Common myeloid progenitor, CD34-positive (primary cell): ENCODE results near the gene ABCF3.

Experiments
- CTCF ChIA-PET: fragments of 350-600 bp; sonication (Branson Sonifier 250); formaldehyde crosslinking; loops from one replicate; lab custom pipeline; 2021; ENCODE audit warnings: antibody characterized with exemption; lab: Charles Lee
- POLR2A ChIA-PET: fragments of 350-600 bp; sonication (Branson Sonifier 250); formaldehyde crosslinking; loops from one replicate; lab custom pipeline; 2021; ENCODE audit warnings: antibody characterized with exemption; lab: Charles Lee
- DNase-seq, 3 donors: peaks; one replicate each; pipeline versions ENCODE4 v3.0.0 to v3.0.0-alpha.2; 2013
- H3K27ac ChIP-seq, 2 experiments: 1 replicate in 1 of 2; 2 replicates in 1 of 2; pipeline ENCODE4 v1.7.0; 2013; ENCODE audit warnings: inconsistent platforms in 2 of 2, low read length in 2 of 2, mild to moderate bottlenecking in 2 of 2, low read depth in 1 of 2, moderate library complexity in 1 of 2; ENCODE audit not compliant: severe bottlenecking in 2 of 2, insufficient read depth in 1 of 2, poor library complexity in 1 of 2
- H3K27me3 ChIP-seq, 5 experiments: replicated peaks in 2 of 5; 1 replicate in 3 of 5; 2 replicates in 2 of 5; pipeline versions ENCODE4 v1.6.1 to v1.7.0; 2013; ENCODE audit warnings: low read length in 4 of 5, mild to moderate bottlenecking in 2 of 5, moderate library complexity in 2 of 5, inconsistent platforms in 1 of 5; ENCODE audit not compliant: insufficient read depth in 5 of 5, control insufficient read depth in 4 of 5
- H3K36me3 ChIP-seq, 4 experiments: 1 replicate in 2 of 4; 2 replicates in 2 of 4; pipeline versions ENCODE4 v1.6.1 to v1.7.0; 2013; ENCODE audit warnings: low read length in 3 of 4, control low read depth in 1 of 4, mild to moderate bottlenecking in 1 of 4; ENCODE audit not compliant: control insufficient read depth in 4 of 4, insufficient read depth in 4 of 4
- H3K4me1 ChIP-seq, 4 experiments: 1 replicate in 3 of 4; 2 replicates in 1 of 4; pipeline versions ENCODE4 v1.6.1 to v1.7.1; 2013; ENCODE audit warnings: low read length in 3 of 4, mild to moderate bottlenecking in 3 of 4, control low read depth in 1 of 4, inconsistent platforms in 1 of 4, moderate library complexity in 1 of 4; ENCODE audit not compliant: control insufficient read depth in 4 of 4, insufficient read depth in 4 of 4; ENCODE audit errors: control extremely low read depth in 1 of 4
- H3K4me3 ChIP-seq, 7 experiments: 1 replicate in 4 of 7; 2 replicates in 3 of 7; pipeline versions ENCODE4 v1.5.1 to v1.7.0; 2013; ENCODE audit warnings: mild to moderate bottlenecking in 7 of 7, low read length in 6 of 7, moderate library complexity in 6 of 7, inconsistent platforms in 2 of 7, low read depth in 2 of 7, control low read depth in 1 of 7; ENCODE audit not compliant: insufficient read depth in 4 of 7, control insufficient read depth in 1 of 7; ENCODE audit errors: extremely low read depth in 1 of 7
- H3K9me3 ChIP-seq, 5 experiments: 1 replicate in 4 of 5; 2 replicates in 1 of 5; pipeline versions ENCODE4 v1.6.1 to v1.7.1; 2013; ENCODE audit warnings: low read length in 4 of 5, mild to moderate bottlenecking in 2 of 5, inconsistent platforms in 1 of 5, low read depth in 1 of 5, moderate library complexity in 1 of 5; ENCODE audit not compliant: control insufficient read depth in 4 of 5, insufficient read depth in 2 of 5; ENCODE audit errors: control extremely low read depth in 1 of 5
- WGBS: methylation state at CpG from one replicate; pipeline ENCODE4 v1.1.5; 2013; ENCODE audit not compliant: insufficient coverage; 5-methylcytosine and 5-hydroxymethylcytosine counted together

ABCF3 gene

DNA sequence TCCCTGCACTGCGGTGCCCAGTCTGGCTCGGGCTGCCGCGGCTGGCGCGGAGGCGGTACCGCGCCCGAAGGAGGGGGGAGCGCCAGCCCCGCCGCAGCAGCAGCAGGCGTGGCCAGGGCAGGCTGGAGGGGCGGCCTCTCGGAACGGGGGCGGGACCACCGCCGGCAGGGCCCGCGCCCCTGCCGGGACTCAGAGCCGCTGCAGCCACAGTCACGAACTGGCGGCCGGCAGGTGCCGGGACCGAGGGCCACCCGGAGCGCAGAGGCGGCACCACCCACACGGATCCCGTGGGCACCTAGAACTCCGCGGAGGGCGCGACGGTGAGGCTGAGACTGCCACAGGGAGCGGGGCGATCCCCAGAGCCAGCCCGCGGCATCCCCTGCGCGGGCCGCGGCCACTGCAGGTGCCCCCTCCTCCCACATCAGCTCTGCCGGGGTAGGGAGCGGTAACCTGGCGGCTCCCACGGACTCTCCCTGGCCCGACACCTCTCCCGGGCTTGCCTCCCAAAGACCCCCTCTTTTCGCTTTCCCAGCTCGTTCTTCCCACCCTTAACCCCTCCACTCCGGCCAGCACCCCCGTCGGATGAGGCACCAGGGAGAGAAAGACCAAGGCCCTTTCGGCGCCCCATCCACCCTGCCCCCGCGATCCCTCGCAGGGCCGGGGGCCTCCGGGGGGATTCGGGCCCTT is 43.5 kb downstream of the ABCF3 start, which contains the start of gene VWA5B2:
TSS of gene VWA5B2 (plus strand) at position 192 of the 687 bp plus-strand sequence. CDS start 944 bp downstream, outside the sequence.
- 0% methylated on average over 46 of the region's 66 CpGs for WGBS
- POLR2A ChIA-PET: interaction anchor here (1.2 kb wide), 1 partner anchor 11 kb away, joined by 4 read pairs; no protein-coding TSS in a partner anchor
- CTCF ChIA-PET: interaction anchor here (1.2 to 7.5 kb wide), 3 partner anchors 13 to 334 kb away, joined by 4 to 79 read pairs (median 70); partner anchors contain the start of gene EEF1AKMT4
- Histone ChIP-seq H3K27ac (no peak within 1 kb of the TSS), H3K36me3 (no peaks in the 10 kb centered on the region), H3K9me3 (no peaks in the 10 kb centered on the region), H3K27me3 (peaks cover 14 to 71% (median 28%) of the 10 kb centered on the region in 5 experiments), H3K4me1 (peaks cover 0 to 27% (median 19%) of the 10 kb centered on the region in 4 experiments), H3K4me3 (peak within 1 kb of the TSS; percentile 19 to 76 (median 49))
- peak; percentile 75 to 87 (median 85) for DNase-seq

DNA sequence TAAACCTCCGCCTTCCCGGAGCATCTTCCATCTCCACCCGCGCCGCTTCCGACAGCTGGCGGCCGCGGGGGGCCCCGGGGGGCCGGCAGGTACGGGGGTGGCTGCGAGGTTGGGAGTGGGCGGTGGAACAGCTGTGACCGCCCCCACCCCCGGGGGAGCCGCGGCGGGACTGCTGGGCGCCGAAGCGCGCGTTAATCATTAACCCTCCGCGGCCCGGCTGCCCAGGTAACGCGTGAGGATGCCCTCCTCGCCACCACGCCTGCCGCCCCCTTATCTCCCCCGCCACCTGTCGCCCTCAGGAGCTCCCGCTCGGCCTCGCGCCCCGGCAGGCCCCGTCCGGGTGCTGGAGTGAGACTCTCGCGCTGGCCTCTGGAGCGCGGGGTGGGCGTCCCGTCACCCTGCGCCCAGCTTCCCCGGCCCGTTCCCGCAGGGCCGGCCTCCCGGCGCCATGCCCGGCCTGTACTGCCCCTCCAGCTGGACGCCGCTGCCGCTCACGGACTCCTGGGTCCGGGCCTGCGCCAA is 44.1 kb downstream of the ABCF3 start:
- no peaks in the 10 kb centered on the region for H3K36me3 ChIP-seq
- H3K4me3 ChIP-seq: peak overlapping the region in 6 of 7 experiments; percentile 19 to 76 (median 55)
- peaks cover 0 to 27% (median 19%) of the 10 kb centered on the region in 4 experiments for H3K4me1 ChIP-seq
- no peaks in the 10 kb centered on the region for H3K9me3 ChIP-seq
- under 1% methylated on average over 46 of the region's 61 CpGs for WGBS
- no peak overlapping the region for H3K27ac ChIP-seq
- DNase-seq: peak in 2 of 3 donors; percentile 58 to 78
- ChIA-PET POLR2A (interaction anchor here (1.2 kb wide), 1 partner anchor 10 kb away, joined by 4 read pairs; no protein-coding TSS in a partner anchor), CTCF (interaction anchor here (1.2 to 7.5 kb wide), 3 partner anchors 12 to 334 kb away, joined by 4 to 79 read pairs (median 70); partner anchors contain the start of gene EEF1AKMT4)
- peaks cover 14 to 71% (median 28%) of the 10 kb centered on the region in 5 experiments for H3K27me3 ChIP-seq

DNA sequence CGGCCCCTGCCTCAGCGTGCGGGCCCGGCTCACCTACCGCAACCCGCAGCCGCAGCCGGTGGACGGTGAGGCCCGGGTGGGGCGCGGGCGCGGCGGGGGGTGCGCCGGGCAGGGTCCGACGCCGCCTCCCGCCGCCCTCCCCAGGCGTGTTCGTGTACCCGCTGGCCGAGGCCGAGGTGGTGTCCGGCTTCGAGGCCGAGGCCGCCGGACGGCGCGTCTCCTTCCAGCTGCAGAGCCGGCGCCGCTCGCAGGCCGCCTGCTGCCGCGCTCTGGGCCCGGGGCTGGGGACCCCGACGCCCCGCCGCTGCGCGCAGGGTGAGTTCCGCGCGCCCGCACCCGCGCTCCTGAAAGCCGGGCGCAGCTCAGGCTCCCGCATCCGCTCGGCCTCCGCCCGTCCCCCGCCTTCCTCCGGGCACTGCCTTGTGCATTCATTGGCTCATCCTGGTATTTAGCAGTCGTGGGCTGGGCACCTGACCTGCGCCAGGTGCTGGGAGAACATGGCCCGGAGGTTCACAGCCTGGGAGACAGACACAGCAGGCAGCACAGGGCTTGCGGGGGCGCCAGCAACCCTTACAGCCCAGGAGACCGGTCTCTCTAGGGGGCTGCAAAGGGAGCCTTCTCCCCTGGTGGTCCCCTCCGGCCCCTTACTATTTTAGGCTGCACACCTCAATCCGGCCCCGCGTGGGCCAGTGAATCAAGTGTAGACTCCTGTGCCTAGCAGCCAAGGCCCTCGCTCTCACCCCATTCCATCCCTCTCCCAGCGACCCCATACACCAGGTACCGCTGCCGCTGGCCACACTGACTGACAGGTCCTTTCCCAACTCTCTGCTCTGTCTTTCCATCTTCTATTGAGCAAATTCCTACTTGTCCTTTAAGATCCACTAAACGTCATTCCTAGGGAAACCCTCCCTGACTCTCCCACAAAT is 44.9 kb downstream of the ABCF3 start:
- POLR2A ChIA-PET: no interaction called here
- peak in 1 of 3 donors; percentile 8 for DNase-seq
- WGBS: 6% methylated on average over 72 of the region's 79 CpGs
- CTCF ChIA-PET: interaction anchor here (1.2 to 7.5 kb wide), 6 partner anchors 10 to 335 kb away, joined by 3 to 79 read pairs (median 8); partner anchors contain the start of gene EEF1AKMT4
- Histone ChIP-seq H3K4me3 (peak overlapping the region in 3 of 7 experiments; percentile 61 to 76 (median 62)), H3K36me3 (no peaks in the 10 kb centered on the region), H3K27ac (no peak overlapping the region), H3K27me3 (peaks cover 14 to 68% (median 28%) of the 10 kb centered on the region in 5 experiments), H3K4me1 (peaks cover 0 to 27% (median 19%) of the 10 kb centered on the region in 4 experiments), H3K9me3 (no peaks in the 10 kb centered on the region)

DNA sequence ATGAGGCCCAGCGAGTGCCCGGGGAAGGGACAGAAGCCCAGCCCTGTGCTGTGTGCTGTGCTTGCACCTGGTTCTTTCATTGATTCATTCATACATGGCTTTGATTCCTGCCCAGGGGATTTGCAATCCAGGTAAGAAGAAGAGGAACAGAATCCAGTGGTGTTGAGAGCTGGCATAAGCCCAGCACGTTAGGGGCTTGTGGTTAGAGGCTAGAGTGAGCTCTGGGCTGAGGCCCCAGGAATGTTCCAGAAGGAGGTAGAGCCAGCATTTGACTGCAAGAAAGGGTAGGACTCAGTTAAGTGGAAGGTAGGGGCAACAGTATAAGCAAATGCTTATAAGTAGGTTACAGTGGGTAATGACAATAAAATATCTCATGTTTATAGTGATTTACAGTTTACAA is 45.7 kb downstream of the ABCF3 start:
- H3K4me1 ChIP-seq: peaks cover 0 to 29% (median 20%) of the 10 kb centered on the region in 4 experiments
- peak in 1 of 3 donors; percentile 13 for DNase-seq
- ChIA-PET CTCF (interaction anchor here (1.2 to 2.0 kb wide), 3 partner anchors 9 to 51 kb away, joined by 3 to 8 read pairs (median 7); no protein-coding TSS in a partner anchor), POLR2A (no interaction called here)
- H3K36me3 ChIP-seq: no peaks in the 10 kb centered on the region
- 71% methylated on average over 3 of the region's 3 CpGs for WGBS
- H3K4me3 ChIP-seq: no peak overlapping the region
- H3K27ac ChIP-seq: no peak overlapping the region
- H3K9me3 ChIP-seq: no peaks in the 10 kb centered on the region
- H3K27me3 ChIP-seq: peaks cover 11 to 67% (median 25%) of the 10 kb centered on the region in 5 experiments

DNA sequence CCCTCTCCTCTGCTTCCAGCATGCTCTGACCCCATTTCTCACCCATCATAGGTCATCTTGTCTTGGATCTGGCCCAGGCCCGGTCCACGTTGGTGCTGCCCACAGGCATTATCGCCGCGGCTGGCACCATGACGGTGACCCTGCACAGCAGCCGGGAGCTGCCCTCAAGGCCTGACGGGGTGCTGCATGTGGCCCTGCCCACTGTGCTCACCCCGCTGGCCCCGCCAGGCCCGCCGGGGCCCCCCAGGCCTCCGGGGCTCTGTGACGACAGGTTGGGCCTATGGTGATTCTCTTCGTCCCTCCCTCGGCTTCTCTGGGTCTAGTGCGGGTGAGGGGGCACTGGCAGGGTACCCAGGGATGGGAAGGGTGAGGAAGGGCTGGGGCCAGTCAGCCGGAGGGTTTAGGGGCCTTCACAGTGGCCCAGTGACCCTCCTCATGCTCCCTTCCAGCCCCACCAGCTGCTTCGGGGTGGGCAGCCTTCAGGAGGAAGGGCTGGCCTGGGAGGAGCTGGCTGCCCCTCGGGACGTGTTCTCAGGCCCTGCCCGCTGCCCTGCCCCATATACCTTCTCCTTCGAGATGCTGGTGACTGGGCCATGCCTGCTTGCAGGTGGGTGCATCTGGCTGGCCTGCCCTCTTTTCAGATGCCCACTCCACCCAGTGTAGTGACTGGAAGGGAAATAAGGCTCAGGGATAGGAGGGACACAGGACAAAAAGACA is 47.3 kb downstream of the ABCF3 start:
- Histone ChIP-seq H3K36me3 (no peaks in the 10 kb centered on the region), H3K4me3 (no peak overlapping the region), H3K27me3 (peaks cover 11 to 58% (median 25%) of the 10 kb centered on the region in 5 experiments), H3K27ac (no peak overlapping the region), H3K4me1 (peaks cover 0 to 31% (median 23%) of the 10 kb centered on the region in 4 experiments), H3K9me3 (no peaks in the 10 kb centered on the region)
- CTCF ChIA-PET: interaction anchor here (2.0 kb wide), 2 partner anchors 19 to 89 kb away, joined by 4 to 7 read pairs; no protein-coding TSS in a partner anchor
- POLR2A ChIA-PET: no interaction called here
- WGBS: 94% methylated on average over 17 of the region's 23 CpGs
- no peak for DNase-seq

DNA sequence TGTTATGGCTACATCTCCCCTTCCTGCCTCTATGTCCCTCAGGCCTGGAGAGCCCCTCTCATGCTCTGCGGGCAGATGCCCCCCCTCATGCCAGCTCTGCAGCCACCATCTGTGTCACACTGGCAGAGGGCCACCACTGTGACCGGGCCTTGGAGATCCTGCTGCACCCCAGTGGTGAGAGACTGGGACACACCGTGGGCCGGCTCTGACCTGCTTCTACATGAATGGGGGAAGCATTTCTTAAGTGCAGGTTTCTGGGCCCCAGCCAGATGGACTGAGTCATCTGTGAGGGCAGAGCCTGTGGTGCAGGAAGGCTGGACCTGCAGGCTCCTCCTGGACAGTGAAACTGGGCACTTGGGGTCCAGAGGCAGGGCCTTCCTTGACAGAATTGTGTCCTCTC is 48.2 kb downstream of the ABCF3 start:
- Histone ChIP-seq H3K27me3 (peaks cover 11 to 49% (median 25%) of the 10 kb centered on the region in 5 experiments), H3K27ac (no peak overlapping the region), H3K4me1 (peaks cover 0 to 24% (median 19%) of the 10 kb centered on the region in 4 experiments), H3K9me3 (no peaks in the 10 kb centered on the region), H3K36me3 (no peaks in the 10 kb centered on the region), H3K4me3 (no peak overlapping the region)
- CTCF ChIA-PET: interaction anchor here (0.7 to 2.0 kb wide), 3 partner anchors 16 to 90 kb away, joined by 3 to 5 read pairs (median 4); partner anchors contain the start of genes CAMK2N2 and EEF1AKMT4
- peak; percentile 26 to 58 (median 40) for DNase-seq
- WGBS: 48% methylated on average over 2 of the region's 4 CpGs
- POLR2A ChIA-PET: no interaction called here
